Endothelial cell of umbilical vein (primary cell): ENCODE results near the gene RBM47. TPM values are rescaled to one million over a fixed set of nuclear protein-coding genes. Genes with fewer than 3 reads are reported as not detected.

Experiments
- BruUV-seq: library from RNA; stranded (reverse); fragments of 400-500 nt; replicated peaks from 2 replicates; lab custom pipeline; 2021; lab: Mats Ljungman, UMichigan
- CTCF ChIA-PET: fragments of 300-600, 350-600 bp; sonication (Branson Sonifier 250); formaldehyde crosslinking; loops from one replicate; lab custom pipeline; 2021; ENCODE audit warnings: antibody characterized with exemption, inconsistent platforms; lab: Charles Lee
- POLR2A ChIA-PET: fragments of 300-600, 350-600 bp; sonication (Branson Sonifier 250); formaldehyde crosslinking; loops from one replicate; lab custom pipeline; 2021; ENCODE audit warnings: antibody characterized with exemption, inconsistent platforms; lab: Charles Lee
- DNase-seq: peaks from one replicate; pipeline ENCODE4 v3.0.0-alpha.2; 2011; ENCODE audit warnings: low read depth, low spot score
- FAIRE-seq: peaks from 2 replicates; lab custom pipeline; 2011; peaks lifted over from hg19 to GRCh38; lab: Jason Lieb, UNC
- H2AFZ ChIP-seq: 2 replicates; pipeline ENCODE4 v1.6.0; 2012; ENCODE audit warnings: low read depth, low read length, control low read depth, inconsistent platforms
- H3K27ac ChIP-seq: 2 replicates; pipeline ENCODE4 v1.5.1; 2011; ENCODE audit warnings: low read depth, mild to moderate bottlenecking, control low read depth, low read length, moderate library complexity; ENCODE audit not compliant: insufficient read depth
- H3K27me3 ChIP-seq, 2 experiments: 2 replicates each; pipeline versions ENCODE4 v1.6.0 to v1.6.1; 2011; ENCODE audit warnings: low read length in 2 of 2, mixed read lengths in 1 of 2; ENCODE audit not compliant: control insufficient read depth in 2 of 2, insufficient read depth in 2 of 2
- H3K36me3 ChIP-seq, 2 experiments: 2 replicates in 1 of 2; 3 replicates in 1 of 2; pipeline ENCODE4 v1.5.1; 2011; ENCODE audit warnings: low read length in 2 of 2, mild to moderate bottlenecking in 1 of 2, moderate library complexity in 1 of 2; ENCODE audit not compliant: control insufficient read depth in 2 of 2, insufficient read depth in 2 of 2; ENCODE audit errors: extremely low read depth in 1 of 2
- H3K4me1 ChIP-seq: 3 replicates; pipeline ENCODE4 v1.5.1; 2011; ENCODE audit warnings: mild to moderate bottlenecking, low read length; ENCODE audit not compliant: control insufficient read depth, insufficient read depth; ENCODE audit errors: extremely low read depth
- H3K4me2 ChIP-seq: 2 replicates; pipeline ENCODE4 v1.6.1; 2011; ENCODE audit warnings: low read length, control low read depth, mixed read lengths; ENCODE audit not compliant: insufficient read depth
- H3K4me3 ChIP-seq, 3 experiments: fragments of 200-600 bp in 1 of 3; sonication (generic), shearing (Covaris generic) in 1 of 3; replicated peaks in 1 of 3; 2 replicates each; pipeline ENCODE4 v1.5.1; 2011 to 2016; ENCODE audit warnings: control low read depth in 3 of 3, low read length in 3 of 3, mild to moderate bottlenecking in 2 of 3, inconsistent platforms in 1 of 3, low read depth in 1 of 3, moderate library complexity in 1 of 3; ENCODE audit not compliant: insufficient read depth in 1 of 3
- H3K79me2 ChIP-seq: 2 replicates; pipeline ENCODE4 v1.6.0; 2012; ENCODE audit warnings: low read length, inconsistent platforms; ENCODE audit not compliant: control insufficient read depth, insufficient read depth
- H3K9ac ChIP-seq: replicated peaks from 2 replicates; pipeline ENCODE3; 2011; ENCODE audit warnings: low read length, control low read depth; ENCODE audit not compliant: insufficient read depth; ENCODE audit errors: extremely low read depth
- H3K9me1 ChIP-seq: replicated peaks from 3 replicates; pipeline ENCODE4 v1.6.0; 2011; ENCODE audit warnings: mild to moderate bottlenecking, low read length; ENCODE audit not compliant: control insufficient read depth, insufficient read depth; ENCODE audit errors: extremely low read depth
- H3K9me3 ChIP-seq: replicated peaks from 2 replicates; pipeline ENCODE4 v1.5.1; 2012; ENCODE audit warnings: low read length, inconsistent platforms; ENCODE audit not compliant: control insufficient read depth, insufficient read depth
- H4K20me1 ChIP-seq: replicated peaks from 2 replicates; pipeline ENCODE3; 2011; ENCODE audit warnings: mild to moderate bottlenecking, low read length; ENCODE audit not compliant: control insufficient read depth, insufficient read depth; ENCODE audit errors: extremely low read depth
- CTCF ChIP-seq, 2 donors: IDR thresholded peaks; 1 replicate in 1 of 2; 2 replicates in 1 of 2; pipeline ENCODE4 v1.5.1; 2011; ENCODE audit warnings: low read length in 2 of 2, mild to moderate bottlenecking in 2 of 2, moderate library complexity in 2 of 2, control low read depth in 1 of 2, inconsistent platforms in 1 of 2, low read depth in 1 of 2; ENCODE audit not compliant: insufficient read depth in 1 of 2; ENCODE audit errors: extremely low read depth in 1 of 2
- EZH2 ChIP-seq: IDR thresholded peaks from 2 replicates; pipeline ENCODE4 v1.6.1; 2012; ENCODE audit warnings: borderline replicate concordance, low read depth, mild to moderate bottlenecking, moderate library complexity, low read length, inconsistent platforms; ENCODE audit not compliant: severe bottlenecking
- FOS ChIP-seq: IDR thresholded peaks from 2 replicates; pipeline ENCODE4 v1.6.1; 2011; ENCODE audit warnings: mild to moderate bottlenecking, low read length, moderate library complexity, borderline replicate concordance; ENCODE audit not compliant: insufficient read depth
- GATA2 ChIP-seq: IDR thresholded peaks from 2 replicates; pipeline ENCODE4 v1.7.0; 2011; ENCODE audit warnings: low read depth, mild to moderate bottlenecking, moderate library complexity, mixed read lengths, low read length; ENCODE audit not compliant: insufficient read length, insufficient read depth
- JUN ChIP-seq: IDR thresholded peaks from 2 replicates; pipeline ENCODE4 v1.6.1; 2011; ENCODE audit warnings: borderline replicate concordance, low read depth; ENCODE audit not compliant: insufficient read length, insufficient read depth
- MAX ChIP-seq: IDR thresholded peaks from 2 replicates; pipeline ENCODE4 v1.6.1; 2011; ENCODE audit not compliant: insufficient read depth, insufficient read length
- MYC ChIP-seq: IDR thresholded peaks from one replicate; pipeline ENCODE4 v1.6.1; 2011; ENCODE audit warnings: mild to moderate bottlenecking, low read depth, low read length
- POLR2A ChIP-seq: IDR thresholded peaks from 2 replicates; pipeline ENCODE4 v1.6.1; 2012; ENCODE audit warnings: low read depth, mild to moderate bottlenecking, control low read depth, low read length
- POLR2AphosphoS5 ChIP-seq: IDR thresholded peaks from 2 replicates; pipeline ENCODE4 v1.6.1; 2012; ENCODE audit warnings: low read depth, mild to moderate bottlenecking, control low read depth, low read length, moderate library complexity; ENCODE audit not compliant: insufficient read depth
- dilution Hi-C: fragments of 300-500 bp; cut with MboI; formaldehyde crosslinking; loops from one replicate; pipeline ENCODE4 v1.15.0; 2019; ENCODE audit warnings: low sequenced_read_pairs; ENCODE audit not compliant: extremely low pct_ligation_motif_present
- intact Hi-C: fragments of 100-400 bp; cut with micrococcal nuclease; formaldehyde crosslinking; loops from one replicate; pipeline ENCODE4 v1.10.0; 2022
- polyA plus RNA-seq, 4 experiments: library from polyadenylated mRNA; depleted of rRNA in 3 of 4; stranded (reverse) in 3 of 4; unstranded in 1 of 4; fragments of >200 nt; gene quantifications; 2 replicates each; pipeline versions ENCODE4 v1.2.1 to v1.2.3, GENCODE V29; 2011 to 2012; ENCODE audit warnings: missing spikeins in 1 of 4
- total RNA-seq: library from RNA; stranded (reverse); gene quantifications from 2 replicates; pipeline ENCODE4 v1.2.3, GENCODE V29; 2021

The RBM47 gene
- total and polyA plus RNA-seq, 2 donors (not counting 3 experiments of a cell fraction or from before 2014, with no cell fraction given), result not detected

- CTCF ChIA-PET, result no interaction called here
- Histone ChIP-seq H3K9me3 (no peaks in the 10 kb centered on the region), H3K9ac (no peak overlapping the region), H3K4me2 (no peak overlapping the region), H3K9me1 (no peaks in the 10 kb centered on the region), H2AFZ (no peak overlapping the region), H4K20me1 (no peaks in the 10 kb centered on the region), H3K27me3 (peaks cover 3% of the 10 kb centered on the region in 2 experiments), H3K79me2 (no peaks in the 10 kb centered on the region), H3K4me1 (peaks cover 6% of the 10 kb centered on the region), H3K27ac (no peak overlapping the region), H3K4me3 (no peak overlapping the region), H3K36me3 (no peaks in the 10 kb centered on the region)
- TF ChIP-seq JUN (no peak), GATA2 (no peak), MYC (no peak), POLR2AphosphoS5 (no peak), CTCF (IDR thresholded peaks at IDR 0.05; ENCODE audit: extremely low read depth in 1 of 2, insufficient read depth in 1 of 2, low read depth in 1 of 2, low read length in 2 of 2) (no peak), EZH2 (no peak), FOS (no peak), MAX (no peak), POLR2A (no peak)
- intact Hi-C loops, result no loop called here
- no peak for DNase-seq
- POLR2A ChIA-PET, result no interaction called here
- no peak for FAIRE-seq
- dilution Hi-C loops, result no loop called here
- no TSS peak for BruUV-seq
Measured at GRCh38 chr4:40579983-40580382, 49.7 kb downstream of the RBM47 start.
